Stimulated activated CD8-positive, alpha-beta memory T cell treated with anti-CD3 and anti-CD28 coated beads, Interleukin-12 subunit alpha, Interleukin-12 subunit beta, amount 100 ng/mL, for 24 hours (primary cell): ENCODE measurements around the gene RAB3C.
"Not testable (repeated sequence)": the region's sequence is repeated elsewhere in the genome, so short reads cannot be mapped to it uniquely, and the experiment has no call there.

Experiments used
- DNase-seq: peaks from one replicate; pipeline ENCODE4 v3.0.0-alpha.2; 2020; ENCODE audit errors: extremely low read depth

The RAB3C gene

DNA sequence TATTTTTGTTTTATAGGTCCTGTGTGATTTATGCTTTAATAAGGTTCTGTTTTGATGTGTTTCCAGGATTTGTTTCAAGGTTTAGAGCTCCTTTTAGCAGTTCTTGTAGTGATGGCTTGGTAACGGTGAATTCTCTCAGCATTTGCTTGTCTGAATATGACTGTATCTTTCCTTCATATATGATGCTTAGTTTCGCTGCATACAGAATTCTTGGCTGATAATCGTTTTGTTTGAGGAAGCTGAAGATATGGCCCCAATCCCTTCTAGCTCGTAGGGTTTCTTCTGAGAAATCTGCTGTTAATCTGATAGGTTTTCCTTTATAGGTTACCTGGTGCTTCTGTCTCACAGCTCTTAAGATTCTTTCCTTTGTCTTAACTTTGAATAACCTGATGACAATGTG is 20.0 kb downstream of the RAB3C start:
- DNase-seq: not testable (repeated sequence)

DNA sequence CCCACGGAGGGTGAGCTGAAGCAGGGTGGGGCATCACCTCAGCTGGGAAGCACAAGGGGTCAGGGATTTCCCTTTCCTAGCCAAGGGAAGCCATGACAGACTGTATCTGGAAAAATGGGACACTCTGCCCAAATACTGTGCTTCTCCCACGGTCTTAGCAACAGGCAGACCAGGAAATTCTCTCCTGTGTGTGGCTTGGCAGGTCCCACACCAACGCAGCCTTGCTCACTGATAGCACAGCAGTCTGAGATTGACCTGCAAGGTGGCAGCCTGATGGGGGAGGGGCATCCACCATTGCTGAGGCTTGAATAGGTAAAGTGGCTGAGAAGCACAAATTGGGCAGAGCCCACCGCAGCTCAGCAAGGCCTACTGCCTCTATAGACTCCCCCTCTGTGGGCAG is 23.2 kb downstream of the RAB3C start:
- DNase-seq: no peak

DNA sequence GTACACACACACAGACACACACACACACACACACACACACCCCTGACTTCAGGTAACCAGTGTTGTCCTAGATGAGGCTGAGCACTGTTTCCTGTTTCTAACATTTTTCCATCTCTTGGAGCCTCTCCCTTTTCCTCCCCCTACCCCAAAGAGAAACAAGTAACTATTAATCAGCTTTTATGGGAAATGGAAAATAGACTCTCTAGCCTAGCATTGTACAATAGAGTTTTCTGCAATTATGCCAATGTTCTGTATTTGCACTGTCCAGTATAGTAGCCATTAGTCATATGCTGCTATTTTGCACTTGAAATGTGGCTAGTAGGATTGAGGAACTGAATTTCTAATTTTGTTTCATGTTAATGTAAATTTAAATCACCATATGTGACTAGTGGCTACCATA is 33.1 kb downstream of the RAB3C start:
- DNase-seq: no peak

DNA sequence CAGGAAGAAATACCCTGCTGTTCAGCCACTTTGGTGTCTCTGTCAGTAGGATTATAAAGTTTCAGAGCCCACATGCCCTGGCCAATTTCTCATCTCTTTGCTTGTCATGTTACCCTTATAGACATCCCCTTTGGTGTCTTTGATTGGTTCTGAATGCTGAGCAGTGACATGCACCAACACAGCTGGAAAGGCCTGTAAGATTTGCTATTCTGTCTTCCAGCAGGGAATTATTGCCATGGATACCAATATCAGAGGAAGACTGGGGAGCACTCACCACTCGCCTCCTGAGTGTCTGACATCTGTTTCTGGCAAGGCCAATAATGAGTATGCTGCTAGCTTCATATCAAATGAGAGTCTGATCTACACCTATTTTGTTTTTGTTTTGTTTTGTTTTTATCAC is 34.4 kb downstream of the RAB3C start:
- no peak for DNase-seq

DNA sequence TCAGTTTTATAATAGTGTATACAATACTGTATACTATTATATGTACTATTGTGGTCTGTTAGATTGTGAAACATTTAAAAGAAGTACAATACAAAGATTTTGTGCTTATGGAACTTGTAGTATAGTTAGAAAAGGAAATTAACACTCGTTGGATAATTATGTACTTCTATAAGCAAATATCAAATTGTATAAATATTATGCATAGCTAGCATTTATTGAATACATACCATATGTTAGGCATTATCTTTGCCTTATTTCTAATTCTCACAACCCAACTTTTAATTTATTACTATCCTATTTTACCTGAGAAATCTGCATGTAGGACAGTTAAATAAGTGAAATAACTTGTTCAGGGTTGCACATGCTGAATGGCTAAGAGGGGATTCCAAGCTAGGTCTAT is 37.5 kb downstream of the RAB3C start:
- DNase-seq: no peak

DNA sequence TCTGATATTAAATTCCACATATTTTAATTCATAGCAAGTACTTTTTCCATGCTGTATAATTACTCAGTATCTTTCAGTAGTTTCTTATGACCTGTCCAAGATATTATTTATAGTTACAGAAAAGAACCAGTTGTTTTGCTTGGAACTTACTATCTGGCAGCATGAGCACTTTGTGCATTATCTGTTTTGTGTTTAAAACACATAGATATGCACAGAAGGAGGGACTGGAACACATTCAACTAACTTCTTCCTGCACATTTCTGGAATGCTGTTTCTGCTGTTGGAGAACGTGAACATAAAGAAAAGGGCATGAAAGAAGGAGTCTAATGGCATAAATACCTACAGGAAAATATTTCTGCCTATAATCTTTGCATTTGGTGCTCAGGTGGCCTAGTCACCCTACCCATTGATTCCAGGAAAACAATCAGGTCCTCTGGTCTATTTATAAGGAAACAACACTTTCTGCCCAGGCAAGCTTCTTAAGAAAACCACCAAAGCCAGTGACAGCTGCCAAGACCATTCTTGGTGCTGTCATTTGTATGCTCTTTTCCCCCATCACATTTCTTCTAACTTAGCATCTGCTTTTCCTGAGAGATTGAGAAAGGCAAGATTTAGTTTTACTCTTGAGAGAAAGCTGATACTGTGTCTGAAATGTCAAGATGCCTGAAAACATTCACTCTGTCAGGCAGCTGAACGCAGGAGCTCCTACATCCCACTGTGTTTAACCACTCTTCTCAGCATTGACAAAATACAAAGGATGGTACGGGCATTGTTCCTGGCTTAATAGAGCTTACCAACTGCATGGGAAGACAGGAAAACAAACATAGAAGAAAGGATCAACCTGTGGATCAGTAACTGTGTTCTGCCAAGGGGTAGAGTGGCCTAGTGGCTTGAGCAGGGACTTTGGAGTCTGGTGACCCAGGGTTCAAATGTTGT is 40.3 kb downstream of the RAB3C start:
- DNase-seq: no peak

DNA sequence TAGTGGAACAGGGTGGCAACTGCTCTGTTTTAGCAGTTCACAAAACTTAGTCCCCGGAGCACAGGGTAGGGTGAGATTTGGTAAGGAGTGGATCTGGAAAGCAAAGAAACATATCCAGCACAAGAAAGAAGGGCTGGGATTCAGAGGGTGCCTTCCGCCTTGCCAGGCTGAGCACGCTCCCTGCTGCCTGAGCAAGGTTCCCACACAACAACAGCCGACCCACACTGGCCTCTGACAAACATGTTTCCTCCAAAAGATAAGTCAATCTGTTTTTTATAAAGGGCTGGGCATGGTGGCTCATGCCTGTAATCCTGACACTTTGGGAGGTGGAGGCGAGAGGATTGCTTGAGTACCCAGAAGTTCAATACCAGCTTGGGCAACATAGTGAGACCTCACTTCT is 45.8 kb downstream of the RAB3C start:
- DNase-seq: no peak

DNA sequence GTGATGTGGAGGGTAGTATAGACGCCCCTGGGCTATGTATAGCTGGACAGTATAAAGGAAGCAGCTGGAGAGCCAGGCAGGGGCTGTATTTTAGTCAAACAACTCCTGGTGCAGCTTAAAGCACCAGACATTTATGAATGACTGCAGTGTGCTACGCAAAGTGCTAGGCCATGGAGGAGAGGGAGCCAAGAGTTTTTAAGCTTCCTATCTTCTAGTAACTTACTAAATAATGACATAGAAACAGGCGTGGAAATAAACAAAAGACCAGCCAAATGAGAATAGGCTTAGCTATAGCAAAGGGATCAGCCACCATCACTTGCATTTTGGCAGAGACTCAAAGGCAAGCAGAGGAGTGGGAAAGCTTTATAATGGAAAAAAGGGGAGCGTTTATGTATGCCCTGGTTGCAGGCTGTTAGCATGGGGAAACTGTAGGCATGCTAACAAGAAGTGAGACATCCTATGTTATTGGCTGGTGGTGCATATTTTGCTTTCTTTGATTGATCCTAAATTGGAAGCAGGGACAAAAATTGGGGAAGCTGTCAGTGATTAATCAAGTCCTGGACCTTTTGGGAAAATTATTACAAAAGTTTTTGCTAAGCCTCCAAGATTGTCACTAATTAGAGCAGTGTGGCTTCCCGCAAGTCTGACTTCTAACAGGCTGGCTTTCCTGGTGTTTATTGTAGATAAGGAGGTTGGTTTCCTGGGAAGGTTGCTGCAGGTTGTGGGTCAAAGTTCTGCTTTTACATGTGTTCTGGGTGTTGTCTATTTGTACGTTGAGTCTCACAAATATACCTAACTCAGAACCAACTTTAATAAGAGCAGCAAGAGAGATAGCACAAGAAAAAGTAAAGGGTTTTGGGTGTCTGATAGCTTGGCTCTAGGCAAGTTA is 46.6 kb downstream of the RAB3C start:
- no peak for DNase-seq

DNA sequence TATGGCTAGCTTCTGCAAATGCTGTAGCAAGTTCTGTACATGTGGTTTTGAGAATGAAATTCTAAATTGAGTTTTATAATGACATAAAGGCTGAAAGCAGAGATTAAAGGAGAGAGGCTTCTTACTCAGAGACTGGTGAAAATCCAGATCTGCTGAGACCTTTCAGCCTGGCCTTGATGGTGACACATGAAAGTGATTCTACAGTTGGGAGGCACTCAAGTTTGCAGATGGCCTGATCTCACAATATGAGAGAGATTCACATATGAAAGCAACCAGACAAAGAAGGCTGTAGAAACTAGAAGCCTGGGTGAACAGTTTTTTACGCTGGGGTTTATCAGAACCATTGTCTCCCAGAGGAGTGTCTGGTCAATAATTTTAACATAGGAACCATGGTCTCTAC is 49.0 kb downstream of the RAB3C start:
- no peak for DNase-seq

DNA sequence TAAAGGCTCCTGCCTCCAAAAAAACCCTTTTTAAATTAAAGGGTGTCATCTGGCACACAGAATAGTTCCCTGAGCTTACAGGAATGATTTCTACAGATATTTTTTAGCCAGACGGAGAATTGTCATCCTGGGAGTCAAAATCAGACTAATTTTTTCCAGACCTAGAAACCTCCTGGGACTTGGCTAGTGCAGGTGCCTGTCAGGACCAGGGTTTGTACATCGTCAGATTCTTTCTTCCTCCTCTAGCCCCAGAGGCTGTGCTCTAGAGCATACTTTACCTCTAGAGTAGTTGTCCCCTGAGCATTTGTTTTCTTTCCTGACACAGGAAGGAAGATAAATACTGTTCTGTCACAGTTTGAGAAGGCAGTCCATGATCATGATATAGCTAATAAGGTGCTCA is 52.5 kb downstream of the RAB3C start:
- no peak for DNase-seq

DNA sequence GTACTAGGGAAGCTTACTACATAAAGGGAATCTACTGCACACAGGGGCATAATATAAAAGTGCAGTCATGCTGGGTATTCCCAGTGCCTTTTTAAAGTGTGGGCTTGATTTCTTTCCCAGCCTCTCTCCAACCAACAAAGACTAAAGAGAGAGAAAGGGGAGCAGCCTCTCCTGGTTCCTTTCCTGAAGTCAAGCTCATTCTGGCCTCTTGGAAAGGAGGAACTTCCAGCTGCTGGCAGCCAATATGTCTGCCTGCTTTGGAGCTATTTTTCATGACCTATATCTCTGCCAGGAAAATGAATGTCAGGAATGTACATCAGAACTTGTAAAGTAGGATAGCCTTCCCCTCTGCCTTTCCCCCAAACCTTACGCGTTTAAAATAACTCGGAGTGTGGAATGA is 57.1 kb downstream of the RAB3C start:
- DNase-seq: no peak

DNA sequence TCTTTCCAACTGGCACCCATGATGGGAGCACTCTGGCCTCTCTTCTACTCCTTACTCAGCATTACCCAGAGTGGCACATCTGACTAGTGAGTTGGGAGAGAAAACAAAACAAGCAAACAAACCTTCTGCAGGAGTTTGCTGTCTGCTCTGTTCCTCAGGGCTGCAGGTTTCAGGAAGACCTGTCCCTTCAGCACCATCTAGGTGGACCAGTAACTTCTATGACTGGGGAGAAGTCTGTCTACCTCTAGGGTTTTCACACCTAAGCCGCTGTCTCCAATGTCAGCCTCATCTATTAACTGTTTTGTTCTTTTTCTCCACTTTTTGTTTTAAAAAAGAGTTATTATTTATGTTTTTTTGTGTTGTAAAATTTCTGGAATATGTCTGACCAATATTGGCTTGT is 58.7 kb downstream of the RAB3C start:
- DNase-seq: no peak

DNA sequence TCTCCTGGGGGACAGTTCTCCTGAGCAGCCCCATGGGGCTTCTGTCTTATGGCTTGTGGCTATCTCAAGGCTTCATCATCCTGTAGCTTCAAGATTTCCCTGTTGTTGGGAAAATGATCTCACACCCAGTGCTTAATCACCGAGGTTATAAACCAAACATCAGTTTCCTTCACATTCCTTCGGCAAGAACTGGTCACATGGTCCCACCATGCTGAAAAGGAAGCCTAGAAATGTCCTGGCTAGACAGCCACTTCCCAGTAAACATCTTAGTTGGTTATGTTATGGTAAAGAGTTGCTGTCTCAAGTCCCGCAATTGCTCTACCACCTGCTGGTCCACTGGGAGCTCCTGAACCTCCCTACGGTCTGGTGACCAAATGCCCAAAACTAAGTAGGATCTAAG is 66.0 kb downstream of the RAB3C start:
- no peak for DNase-seq

DNA sequence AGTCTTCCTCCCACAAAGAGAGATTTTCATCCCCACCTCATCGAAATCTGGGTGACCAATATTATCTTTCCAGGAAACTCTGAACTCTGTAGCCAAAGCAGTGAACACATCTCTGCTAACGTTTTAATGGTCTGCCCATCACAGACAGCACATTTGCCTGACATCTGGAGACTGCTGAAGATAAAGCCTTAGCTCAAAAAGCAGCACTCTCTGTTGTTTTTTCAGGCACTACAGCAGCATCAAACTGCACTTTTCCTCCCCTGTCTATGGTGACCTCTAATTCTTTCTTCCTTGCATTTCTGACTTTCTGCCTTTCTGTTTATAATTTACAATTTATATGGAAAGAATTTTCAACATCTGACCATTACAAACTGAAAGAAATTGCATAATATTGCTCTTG is 66.8 kb downstream of the RAB3C start:
- DNase-seq: no peak

DNA sequence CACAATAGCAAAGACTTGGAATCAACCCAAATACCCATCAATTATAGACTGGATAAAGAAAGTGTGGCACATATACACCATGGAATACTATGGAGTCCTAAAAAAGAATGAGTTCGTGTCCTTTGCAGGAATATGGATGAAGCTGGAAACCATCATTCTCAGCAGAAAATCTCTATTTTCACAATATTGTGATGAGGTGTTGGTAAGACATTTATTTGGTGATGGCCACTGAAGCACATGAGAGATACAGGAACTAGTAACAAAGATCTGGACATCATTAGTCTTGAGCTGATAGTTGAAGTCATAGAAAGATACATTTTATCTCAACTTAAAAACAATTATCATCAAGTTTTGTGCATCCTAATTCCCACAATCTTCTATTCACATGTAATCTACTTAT is 70.6 kb downstream of the RAB3C start:
- no peak for DNase-seq

DNA sequence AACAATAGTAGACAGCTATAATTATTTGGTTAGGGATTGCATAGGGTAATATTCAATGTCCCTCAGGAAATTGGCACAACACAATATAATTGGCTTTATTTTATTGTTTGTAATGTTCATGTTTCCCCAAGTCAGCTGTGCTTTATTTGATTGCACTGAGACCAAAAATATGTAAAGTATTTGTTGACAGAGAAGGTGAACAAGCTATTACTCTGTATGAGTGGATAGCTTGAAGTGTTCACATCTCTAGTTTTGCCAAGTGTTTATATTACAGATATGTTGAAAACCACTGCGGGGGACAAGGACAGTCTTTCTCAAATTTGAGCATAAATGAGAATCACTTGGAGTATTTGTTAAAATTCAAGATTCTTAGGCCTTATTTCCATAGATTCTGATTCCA is 83.3 kb downstream of the RAB3C start:
- no peak for DNase-seq

DNA sequence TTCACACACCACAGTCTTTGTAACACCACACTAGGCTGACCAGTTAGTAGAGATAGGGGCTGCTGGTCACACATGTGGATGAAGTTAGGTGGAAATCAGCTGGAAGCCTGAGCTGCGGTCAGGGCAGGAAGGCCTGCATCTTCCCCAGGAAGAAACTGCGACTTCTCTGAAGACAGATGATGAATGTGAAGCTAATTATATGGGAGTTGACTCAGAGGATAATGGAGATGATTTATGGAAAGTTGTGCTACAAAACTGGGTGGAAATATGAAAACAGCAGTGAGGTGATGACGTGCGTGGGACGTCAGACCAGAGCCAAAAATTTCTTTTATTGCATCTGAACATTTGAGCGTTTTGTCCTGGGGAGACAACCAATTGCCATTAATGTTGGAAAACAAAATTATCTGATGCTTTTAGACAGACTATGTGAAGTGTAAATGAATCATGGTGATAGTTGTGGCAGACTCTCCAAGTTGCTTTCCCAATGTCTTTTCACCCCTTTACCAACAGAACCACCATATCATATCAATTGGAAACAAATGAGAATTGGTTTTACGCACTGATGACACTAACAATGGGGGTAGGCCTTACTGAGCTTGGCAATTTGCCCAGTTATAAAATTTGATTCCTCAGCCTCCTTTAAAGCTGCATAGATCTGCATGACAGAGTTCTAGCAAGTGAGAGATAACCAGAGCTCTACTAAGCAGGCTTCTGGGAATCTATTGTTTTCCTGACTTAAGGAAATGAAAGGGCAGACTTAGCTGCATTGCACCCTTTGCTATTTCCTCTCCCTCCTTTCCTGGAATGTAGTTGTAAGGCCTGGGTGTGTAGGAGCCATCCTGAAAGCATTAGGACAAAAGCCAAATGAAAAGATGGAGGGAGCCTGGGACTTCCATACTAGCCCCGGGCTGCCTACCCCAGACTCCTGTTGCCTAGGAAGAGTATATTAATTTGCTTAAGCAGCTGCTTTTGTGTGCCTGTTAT is 84.0 kb downstream of the RAB3C start:
- no peak for DNase-seq

DNA sequence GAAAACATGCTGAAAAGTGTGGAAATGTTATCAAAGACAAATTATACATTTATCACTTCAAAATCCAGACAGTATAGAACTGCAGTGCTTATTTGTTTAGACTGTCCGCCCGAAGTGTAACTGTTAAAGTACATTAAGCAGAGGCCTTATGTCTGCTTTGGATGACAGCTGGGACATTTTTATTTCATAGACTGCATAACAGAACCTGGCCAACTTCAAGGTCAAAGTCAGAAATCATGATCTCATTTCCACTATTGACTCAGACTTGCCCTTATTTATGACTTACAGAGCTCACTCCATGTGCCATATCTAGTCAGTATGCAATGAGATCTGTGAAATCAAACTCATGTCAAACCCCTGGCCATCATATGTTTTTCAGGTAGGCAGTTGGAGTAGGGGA is 87.7 kb downstream of the RAB3C start:
- DNase-seq: no peak

DNA sequence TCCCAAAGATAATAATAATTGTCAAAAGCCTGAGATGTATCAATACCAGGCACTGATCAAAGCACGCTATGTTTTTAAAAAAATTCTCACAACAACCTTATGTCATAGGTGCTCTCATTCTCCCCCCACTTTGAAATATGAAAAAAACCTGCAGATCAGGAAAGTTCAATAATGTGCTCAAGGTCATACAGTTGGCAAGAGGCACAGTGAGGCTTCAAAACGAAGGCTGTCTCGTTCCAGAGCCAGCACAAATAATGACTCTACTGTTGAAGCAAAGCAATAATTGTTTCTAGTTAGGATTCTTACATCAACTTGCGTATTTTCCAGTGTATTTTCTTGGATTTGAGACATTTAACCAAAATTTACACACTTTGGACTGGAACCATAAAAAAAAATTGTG is 88.3 kb downstream of the RAB3C start:
- no peak for DNase-seq

DNA sequence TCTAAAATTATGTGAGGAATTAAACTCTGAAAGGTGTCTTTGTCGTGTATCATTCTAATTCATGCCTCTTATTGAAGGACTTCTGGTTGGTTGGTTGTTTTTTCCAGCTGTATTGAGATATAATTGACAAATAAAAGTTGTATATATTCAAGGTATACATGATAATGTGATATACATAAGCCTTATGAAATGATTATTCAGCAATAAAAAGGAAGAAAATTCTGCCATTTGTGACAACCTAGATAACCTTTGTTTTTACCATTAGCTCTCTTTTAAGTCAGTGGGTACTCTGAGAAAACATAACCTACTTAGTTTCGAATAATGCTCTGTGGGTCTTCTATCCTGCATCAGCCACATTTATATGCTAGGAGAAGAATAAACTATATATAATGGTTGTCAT is 89.6 kb downstream of the RAB3C start:
- DNase-seq: no peak

DNA sequence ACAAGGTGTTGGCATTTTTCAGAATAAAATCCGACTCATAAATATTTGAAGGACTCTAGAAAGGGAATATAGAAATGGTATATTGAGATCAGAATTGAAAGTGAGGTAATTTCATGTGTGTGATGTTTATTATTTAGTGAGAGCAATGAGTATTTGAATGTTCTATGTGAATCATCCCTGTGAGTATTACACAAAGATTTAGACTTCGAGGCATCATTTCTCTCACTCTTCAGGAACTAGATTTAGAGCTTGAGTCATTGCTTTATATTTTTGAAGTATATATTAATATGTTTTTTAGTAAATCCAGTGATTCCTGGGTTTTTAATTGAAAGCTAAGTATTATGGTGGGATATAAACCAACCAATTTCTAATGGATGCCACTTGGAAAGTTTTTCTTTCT is 91.2 kb downstream of the RAB3C start:
- DNase-seq: no peak

DNA sequence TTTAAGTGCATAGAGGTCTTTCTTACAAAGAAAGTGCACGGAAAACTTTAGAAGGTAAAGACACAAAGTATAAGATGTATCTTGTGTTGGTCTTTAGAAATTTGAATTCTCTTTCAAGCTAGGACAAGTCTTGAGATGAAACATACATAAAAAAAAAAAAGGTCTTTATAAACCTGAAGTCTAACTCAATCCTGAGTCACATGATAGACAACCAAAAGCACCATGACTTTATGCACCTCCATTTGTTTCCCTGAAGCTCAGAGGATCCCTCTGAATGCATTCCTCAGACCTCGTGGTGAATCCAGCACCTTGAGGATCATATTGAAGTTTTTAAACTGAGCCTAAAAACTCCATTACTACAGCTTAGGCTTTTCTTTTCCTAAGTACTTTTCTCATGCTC is 91.8 kb downstream of the RAB3C start:
- no peak for DNase-seq
